Stimulated activated CD4-positive, alpha-beta T cell treated with anti-CD3 and anti-CD28 coated beads, Interleukin-15, amount 100 ng/mL, for 24 hours (primary cell): ENCODE results near the gene LILRA1.
A peak's percentile ranks its signal among the peaks of the same experiment; 100 is the strongest.
"Not testable (repeated sequence)": the region's sequence is repeated elsewhere in the genome, so short reads cannot be mapped to it uniquely, and the experiment has no call there.

Source experiments
- DNase-seq: peaks from one replicate; pipeline ENCODE4 v3.0.0-alpha.2; 2020

Gene LILRA1

DNA sequence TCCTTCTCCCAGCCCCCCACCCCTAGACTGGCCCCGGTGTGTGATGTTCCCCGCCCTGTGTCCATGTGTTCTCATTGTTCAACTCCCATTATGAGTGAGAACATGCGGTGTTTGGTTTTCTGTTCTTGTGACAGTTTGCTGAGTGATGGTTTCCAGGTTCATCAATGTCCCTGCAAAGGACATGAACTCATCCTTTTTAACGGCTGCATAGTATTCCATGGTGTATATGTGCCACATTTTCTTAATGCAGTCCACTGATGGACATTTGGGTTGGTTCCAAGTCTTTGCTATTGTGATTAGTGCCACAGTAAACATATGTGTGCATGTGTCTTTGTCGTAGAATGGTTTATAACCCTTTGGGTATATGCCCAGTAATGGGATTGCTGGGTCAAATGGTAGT is 15.2 kb upstream of the LILRA1 start:
- DNase-seq: not testable (repeated sequence)

DNA sequence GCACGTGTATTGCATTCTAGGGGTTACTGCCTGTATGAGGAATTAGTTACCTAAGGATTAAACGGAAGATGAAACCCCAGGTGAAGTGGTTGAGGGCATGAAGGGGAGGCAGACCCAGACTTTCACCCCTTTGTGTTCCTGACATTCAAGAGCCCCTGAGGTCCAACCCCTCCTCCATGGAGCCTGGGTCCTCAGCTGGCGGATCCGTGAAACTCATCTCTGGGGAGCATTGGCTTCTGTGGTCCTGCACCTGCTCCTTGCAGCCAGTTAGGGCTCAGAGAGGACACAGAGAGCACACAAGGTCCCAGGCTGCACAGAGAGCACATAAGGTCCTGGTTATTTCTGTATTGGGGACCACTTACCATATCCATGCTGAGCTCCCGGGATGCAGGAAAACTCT is 7.0 kb upstream of the LILRA1 start:
- no peak for DNase-seq

DNA sequence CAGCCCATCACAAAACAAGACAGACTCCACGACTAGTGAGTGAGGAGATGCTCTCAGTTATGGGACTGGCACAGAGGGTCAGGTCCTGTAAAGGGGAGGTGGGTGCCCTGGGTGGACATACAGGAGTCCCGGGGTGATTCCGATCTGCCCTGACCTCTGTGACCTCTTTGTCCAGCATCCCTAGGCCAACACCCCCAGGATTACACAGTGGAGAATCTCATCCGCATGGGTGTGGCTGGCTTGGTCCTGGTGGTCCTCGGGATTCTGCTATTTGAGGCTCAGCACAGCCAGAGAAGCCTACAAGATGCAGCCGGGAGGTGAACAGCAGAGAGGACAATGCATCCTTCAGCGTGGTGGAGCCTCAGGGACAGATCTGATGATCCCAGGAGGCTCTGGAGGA is 6.4 kb upstream of the LILRA1 start:
- no peak for DNase-seq

DNA sequence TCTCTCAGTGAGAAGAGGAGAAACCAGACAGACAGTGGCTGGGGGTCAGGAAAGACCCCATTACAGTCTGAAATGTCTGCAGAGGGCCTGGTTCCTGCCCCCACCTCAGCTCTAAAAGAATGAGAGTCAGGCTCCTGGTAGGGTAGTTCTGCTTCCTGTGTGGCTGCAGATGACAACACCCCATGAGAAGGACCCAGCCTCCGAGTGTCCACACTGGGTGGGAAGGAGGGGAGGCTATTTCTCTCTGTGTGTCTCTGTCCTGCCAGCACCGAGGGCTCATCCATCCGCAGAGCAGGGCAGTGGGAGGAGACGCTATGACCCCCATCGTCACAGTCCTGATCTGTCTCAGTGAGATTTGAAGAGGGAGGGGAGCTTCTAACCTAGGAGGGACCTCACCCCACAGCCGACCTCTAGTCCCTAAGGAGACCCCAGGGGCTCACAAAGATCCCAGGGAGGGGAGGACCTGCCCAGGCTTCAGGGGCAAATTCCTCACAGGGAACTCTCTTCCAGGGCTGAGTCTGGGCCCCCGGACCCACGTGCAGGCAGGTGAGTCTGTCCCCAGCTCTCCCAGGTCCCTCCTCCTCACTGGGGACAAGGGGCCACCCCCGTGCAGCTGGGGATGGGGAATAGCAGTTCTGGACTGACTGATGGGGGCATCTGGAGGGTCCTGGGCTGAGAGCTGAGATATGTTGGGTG is 647 bp downstream of the LILRA1 start:
- DNase-seq: not testable (repeated sequence)

DNA sequence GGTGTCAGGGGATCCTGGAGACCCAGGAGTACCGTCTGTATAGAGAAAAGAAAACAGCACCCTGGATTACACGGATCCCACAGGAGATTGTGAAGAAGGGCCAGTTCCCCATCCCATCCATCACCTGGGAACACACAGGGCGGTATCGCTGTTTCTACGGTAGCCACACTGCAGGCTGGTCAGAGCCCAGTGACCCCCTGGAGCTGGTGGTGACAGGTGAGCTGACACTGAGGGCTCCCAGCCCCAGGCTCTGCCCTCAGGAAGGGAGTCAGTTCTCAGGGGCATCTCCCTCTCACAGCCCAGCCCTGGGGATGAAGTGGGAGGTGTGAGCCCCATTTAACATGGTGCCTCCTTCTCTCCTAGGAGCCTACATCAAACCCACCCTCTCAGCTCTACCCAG is 1.3 kb downstream of the LILRA1 start:
- DNase-seq: no peak

DNA sequence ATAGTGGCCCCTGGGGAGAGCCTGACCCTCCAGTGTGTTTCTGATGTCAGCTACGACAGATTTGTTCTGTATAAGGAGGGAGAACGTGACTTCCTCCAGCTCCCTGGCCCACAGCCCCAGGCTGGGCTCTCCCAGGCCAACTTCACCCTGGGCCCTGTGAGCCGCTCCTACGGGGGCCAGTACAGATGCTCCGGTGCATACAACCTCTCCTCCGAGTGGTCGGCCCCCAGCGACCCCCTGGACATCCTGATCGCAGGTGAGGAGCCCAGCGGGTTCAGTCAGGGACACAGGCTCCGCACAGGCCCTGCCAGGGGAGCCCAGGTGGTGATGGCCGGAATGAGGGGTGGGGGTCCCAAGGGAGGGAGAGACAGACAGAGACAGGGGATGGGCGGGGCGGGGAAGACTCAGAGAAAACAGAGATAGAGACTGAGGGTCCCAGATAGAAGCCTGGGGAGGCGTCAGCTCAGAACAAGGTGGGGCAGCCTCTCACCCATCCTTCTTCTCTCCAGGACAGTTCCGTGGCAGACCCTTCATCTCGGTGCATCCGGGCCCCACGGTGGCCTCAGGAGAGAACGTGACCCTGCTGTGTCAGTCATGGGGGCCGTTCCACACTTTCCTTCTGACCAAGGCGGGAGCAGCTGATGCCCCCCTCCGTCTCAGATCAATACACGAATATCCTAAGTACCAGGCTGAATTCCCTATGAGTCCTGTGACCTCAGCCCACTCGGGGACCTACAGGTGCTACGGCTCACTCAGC is 2.4 kb downstream of the LILRA1 start:
- DNase-seq: not testable (repeated sequence)

DNA sequence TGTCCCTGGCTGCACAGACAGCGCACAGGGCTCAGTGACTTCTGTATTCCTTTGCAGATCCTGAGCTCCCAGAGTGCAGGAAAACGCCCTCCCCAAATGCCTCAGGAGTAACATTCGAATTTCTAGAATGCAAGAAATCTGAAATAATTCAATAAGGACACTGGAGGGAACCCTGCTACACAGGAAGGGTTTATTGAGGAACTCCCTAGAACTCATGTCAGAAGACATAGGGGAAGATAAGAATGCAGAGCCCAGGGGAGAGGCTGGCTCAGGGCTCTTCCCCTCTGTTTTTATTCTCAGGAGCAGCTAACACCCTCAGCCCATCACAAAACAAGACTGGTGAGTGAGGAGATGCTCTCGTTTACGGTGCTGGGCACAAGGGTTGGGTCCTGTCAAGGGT is 6.8 kb downstream of the LILRA1 start:
- no peak for DNase-seq

DNA sequence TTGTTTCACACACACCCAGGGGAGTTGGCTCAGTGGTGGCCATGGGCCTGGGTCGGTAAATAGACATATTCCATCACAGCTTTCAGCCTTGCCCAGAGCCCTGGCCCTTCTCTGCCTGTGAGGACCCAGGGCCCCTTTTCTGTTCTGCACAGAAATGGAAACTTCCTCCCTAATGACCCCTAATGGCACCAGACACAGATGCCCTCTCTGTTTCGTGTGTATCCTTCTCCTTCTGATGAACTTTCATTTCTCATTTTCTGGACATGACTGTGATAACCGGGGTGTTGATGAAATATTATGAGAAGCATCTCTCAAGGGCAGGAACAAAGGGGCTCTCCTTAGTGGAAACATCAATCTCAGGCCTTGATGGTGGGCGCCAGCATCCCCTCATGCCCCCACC is 12.8 kb downstream of the LILRA1 start:
- DNase-seq: no peak

DNA sequence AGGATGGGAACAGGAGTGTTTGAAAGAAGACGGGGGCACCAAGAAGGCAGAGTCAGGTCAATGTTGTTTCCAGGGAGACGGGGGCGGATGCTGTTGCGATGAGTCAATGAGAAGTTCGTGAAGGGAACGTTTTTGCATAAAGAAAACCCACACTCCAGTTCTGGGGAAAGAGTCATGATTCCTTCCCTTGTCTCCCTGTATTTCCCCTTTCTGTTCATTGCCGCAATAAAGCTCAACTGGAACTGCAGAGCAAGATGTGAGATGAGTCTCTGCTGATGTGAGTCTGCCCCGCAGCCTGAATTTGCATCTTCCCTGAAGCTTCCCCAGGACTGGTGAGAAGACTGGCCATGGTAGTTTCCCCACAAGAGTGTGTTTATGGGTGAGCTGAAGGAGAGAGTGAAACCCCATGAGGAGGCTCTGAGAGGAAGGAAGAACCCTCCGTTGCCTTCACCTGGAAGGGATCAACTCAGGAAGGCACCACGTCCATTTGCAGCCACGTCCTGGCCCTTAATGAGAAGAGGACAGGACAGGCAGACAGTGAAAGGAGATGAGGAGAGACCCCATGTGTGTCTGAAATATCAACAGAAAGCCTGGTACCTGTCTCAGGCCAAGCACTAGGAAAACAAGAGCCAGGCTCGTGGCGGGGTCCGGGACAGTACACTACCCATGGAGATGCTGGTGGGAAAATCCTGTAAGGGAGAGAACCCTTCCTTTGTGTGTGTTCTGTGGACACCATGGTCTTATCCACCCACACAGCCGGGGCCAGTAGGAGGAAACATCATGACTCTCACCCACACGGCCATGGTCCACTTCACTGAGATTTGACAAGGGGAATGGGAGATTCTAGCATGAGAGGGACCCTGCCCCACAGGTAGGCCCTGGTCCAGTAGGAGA is 13.7 kb downstream of the LILRA1 start:
- peak; percentile 11 for DNase-seq

DNA sequence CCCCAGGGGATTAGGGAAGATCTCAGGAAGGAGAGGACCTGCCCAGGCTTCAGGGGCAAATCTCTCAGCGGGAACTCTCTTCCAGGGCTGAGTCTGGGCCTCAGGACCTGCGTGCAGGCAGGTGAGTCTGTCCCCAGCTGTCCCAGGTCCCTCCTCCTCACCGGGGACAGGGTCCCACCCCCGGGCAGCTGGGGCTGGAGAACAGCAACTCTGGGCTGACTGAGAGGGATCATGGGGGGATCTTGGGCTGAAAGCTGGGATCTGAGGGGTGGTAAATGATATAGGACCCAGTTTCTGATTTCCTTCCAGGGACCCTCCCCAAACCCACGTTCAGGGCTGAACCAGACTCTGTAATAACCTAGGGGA is 14.3 kb downstream of the LILRA1 start:
- no peak for DNase-seq

DNA sequence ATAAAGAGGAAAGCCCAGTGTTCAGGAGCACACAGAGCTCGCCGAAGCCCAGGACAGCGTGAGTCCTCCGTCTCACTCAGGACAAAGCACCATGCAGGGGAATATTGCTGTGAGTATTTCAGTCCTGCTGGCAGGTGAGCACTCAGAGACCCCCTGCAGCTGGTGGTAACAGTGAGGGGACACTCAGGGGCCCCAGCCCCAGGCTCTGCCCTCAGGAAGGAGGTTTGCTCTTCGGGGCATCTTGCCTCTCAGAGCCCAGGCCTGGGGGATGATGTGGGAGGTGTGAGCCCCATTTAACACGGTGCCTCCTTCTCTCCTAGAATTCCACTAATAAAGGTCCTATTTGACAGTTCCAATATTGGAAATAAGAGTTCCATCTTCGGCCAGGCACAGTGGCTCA is 14.8 kb downstream of the LILRA1 start:
- no peak for DNase-seq

DNA sequence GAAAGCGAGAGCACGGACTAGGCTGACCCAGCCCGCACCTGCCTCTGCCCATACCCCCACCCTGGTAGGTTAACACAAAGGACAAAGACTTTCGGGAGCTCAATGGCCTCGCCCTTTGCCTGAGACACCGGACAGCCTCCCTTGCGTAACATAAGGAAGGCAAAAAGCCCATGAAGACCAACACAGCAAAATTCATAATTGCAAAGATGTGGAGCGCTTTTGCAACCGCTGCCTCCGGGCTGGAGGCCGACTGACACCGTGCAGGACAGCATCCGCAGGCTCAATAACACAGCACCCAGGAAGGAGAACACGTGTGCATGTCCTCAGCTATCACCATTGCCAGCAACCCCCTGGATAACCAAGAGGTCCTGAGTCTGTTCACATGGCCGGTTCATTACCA is 15.4 kb downstream of the LILRA1 start:
- no peak for DNase-seq

DNA sequence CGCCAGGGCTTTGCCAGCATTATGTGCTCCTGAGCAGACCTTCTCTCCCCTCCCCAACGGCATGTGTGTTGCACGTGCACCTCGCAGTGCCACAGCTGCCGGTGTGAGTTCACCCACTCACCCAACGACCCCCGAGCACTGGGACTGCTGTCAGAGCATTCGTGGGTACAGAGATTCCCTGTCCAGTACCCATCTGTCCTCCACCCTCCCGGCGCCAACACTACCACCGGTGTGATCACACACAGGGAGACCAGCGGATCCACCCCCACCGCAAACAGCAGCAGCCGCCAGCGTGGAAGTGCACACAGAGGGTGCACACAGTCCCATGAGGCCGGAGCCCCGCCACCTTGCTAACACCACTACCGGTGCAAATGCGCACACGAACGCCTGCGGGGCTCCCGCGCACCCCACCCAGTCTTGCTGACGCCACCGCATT is 15.9 kb downstream of the LILRA1 start:
- DNase-seq: no peak

DNA sequence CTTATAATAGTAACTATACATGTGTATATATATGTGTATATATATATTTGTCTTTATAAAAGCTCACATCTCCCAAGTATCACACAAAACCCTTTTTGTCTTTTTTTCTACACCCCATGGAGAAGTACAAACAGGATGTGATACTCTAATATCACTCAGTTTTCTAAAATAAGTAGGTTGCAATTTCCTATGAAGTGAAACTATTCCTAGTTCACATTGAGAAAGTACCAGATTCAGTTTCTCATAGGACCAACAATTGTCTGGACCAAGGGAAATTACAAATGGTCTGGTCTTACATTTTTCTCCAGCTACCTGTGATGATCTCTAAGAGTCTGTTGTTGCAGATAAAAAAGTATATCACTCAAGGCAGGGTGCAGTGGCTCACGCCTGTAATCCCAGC is 19.0 kb downstream of the LILRA1 start:
- no peak for DNase-seq

DNA sequence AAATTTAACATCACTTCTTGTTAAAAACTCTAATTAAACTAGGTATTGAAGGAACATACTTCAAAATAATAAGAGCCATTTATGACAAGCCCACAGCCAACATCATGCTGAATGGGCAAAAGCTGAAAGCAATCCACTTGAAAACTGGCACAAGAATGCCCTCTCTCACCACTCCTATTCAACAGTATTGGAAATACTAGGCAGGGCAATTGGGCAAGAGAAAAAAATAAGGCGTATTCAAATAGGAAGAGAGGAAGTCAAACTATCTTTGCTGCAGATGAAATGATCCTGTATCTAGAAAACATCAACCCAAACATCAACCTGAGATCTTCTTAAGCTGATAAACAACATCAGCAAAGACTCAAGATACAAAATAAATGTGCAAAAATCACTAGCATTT is 21.3 kb downstream of the LILRA1 start:
- DNase-seq: no peak

DNA sequence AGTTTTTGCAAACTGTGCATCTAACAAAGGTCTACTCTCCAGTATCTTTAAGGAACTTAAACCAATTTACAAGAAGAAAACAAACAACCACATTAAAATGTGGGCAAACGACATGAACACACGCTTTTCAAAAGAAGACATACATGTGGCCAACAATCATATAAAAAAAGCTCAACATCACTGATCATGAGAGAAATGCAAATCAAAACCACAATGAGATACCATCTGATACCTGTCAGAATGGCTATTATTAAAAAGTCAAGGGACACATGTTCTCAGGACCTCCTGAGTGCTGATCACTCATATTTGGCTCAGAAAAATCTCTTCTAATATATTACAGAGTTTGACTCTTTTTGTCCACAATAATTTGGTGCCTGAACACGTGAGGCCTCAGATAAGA is 22.6 kb downstream of the LILRA1 start:
- no peak for DNase-seq

DNA sequence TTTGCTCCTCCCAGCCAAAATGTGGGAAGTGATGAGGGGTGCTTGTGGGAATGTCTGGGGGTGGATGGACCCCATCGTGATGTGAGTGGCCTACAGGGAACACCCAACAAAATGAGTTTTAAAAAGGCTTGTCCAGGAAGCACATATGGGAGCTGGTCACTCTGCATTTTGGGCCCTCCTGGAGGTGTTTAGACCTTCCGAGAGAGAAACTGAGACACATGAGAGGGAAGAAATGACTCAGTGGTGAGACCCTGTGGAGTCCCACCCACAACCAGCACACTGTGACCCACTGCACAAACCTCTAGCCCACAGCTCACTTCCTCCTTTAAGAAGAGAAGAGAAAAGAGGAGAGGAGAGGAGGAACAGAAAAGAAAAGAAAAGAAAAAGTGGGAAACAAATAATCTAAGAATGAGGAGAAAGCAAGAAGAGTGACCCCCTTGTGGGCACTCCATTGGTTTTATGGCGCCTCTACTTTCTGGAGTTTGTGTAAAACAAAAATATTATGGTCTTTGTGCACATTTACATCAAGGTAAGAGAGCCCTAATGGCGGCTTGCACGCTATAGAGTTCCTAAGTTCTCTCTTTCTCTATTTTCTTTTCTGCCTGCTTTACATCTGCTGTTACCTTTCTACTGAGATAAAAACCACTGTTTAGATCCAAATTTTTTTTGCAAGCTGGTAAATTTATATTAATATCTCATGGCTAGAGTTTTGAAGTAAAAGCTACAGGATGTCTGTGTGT is 23.6 kb downstream of the LILRA1 start:
- no peak for DNase-seq

DNA sequence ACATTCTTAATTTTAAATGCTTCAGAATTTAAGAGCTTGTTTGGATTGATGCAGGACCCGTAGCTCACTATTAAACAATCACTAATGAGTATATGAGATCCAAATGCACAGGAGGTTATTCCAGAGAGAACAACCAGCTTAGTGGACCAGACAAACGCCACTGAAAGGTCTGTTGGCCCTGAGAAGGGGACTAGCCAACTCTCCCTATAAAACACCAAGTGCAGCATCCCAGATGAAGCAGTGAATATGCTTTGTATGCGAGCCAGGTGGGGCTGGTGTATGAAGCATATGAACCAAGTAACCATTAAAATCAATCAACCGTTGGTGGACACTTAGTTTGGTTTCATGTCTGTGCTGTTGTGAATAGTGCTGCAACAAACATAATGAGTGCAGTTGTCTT is 27.0 kb downstream of the LILRA1 start:
- DNase-seq: no peak

DNA sequence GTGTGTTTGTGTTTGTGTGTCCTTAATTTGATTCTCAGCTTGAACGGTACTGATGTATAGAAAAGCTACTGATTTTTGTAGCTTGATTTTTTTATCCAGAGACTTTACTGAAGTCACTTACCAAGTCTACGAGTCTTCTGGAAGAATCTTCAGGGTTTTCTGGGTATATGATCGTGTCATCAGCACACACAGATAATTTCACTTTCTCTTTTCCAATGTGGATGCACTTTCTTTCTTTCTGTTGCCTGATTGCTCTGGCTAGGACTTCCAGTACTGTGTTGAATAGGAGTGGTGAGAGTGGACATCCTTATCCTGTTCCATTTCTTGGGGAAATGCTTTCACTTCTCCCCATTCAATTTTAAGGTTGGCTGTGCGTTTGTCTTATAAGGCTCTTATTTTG is 29.0 kb downstream of the LILRA1 start:
- no peak for DNase-seq

DNA sequence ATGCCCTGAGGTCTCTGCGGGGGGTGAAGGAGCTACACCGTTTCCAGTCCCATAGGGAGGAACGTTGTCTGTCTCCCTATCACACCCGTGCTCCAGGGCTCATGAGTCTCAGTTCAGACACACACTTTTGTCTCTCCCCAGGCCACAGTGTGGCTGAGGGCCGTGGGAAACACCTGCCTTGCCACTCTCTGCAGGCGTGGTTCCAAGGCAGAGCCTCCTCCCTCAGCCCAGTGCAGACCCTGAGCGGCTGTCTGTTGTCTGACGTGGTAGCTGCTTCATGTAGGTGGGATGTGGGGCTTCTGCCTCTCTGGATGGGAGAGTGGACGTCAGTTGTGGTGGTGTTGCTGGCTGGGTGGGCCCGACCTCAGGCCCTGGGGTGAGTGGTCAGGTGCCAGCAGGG is 30.8 kb downstream of the LILRA1 start:
- not testable (repeated sequence) for DNase-seq

DNA sequence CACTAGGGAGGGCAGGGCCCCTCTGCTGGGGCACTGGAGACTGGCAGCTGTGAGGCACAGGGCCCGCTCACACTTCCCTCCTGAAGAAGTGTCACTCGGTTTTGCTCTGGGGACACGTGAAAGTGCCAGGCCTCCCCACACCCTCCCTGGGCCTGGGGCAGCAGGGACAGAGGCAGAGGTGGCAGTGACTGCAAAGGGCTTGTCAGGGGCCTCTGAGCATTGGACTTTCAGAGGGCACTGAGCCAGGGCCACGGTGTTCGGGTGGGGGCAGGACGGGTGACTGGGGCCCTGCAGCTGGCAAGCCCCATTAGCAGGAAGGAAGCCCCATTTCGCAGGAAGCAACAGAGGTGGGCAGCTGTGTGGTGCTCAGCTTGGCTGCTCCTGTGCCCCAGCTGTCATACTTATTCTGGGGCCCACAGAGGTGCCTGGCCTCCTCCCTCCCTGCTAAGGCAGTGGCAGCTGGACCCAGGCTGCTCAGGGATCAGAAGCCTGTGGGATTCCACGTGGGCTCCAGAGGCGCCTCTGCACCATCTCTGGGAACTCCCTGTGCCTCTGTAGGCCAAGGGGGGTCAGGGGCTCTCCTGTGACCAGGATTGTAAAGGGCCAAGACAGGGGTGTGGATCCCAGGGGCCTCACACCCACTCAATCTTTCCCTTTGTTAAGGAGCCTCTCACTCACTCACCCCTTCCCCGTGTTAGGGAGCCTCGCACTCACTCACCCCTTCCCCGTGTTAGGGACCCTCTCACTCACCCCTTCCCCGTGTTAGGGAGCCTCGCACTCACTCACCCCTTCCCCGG is 31.7 kb downstream of the LILRA1 start:
- DNase-seq: not testable (repeated sequence)

DNA sequence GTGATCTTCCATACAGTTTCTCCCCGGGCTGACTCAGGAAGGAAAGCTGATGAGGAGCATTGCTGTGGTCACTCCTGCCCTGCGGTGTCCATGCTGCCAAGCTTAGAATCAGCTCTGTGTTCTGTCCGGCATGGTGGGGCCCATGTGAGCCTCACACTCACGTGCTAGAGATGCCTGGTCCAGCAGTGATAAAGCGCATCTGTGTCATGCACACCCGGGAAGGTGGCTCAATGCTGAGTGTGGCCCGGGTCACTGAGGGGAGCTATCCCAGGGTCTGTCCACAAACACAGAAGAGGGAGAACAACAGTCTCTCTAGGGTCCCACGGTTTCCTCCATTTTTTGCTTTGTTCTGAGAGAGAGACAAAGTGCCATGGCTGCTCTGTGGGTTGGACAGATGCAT is 33.3 kb downstream of the LILRA1 start:
- no peak for DNase-seq
